OCI-LY3 (cell line): ENCODE results near the gene CAMK2A.

Experiments used
- EZH2phosphoT487 ChIP-seq: fragments of 200-600 bp; shearing (Covaris generic); IDR thresholded peaks from 2 replicates; pipeline ENCODE4 v1.6.1; 2018; ENCODE audit warnings: antibody characterized with exemption, mixed run types, low read depth
- TF ChIP-seq, protein P1 (sequence below): fragments of 200-600, 300-600 bp; sonication (generic); IDR thresholded peaks from 2 replicates; pipeline ENCODE4 v1.5.1; 2014; ENCODE audit warnings: antibody characterized with exemption, low read length, low read depth

DNA sequence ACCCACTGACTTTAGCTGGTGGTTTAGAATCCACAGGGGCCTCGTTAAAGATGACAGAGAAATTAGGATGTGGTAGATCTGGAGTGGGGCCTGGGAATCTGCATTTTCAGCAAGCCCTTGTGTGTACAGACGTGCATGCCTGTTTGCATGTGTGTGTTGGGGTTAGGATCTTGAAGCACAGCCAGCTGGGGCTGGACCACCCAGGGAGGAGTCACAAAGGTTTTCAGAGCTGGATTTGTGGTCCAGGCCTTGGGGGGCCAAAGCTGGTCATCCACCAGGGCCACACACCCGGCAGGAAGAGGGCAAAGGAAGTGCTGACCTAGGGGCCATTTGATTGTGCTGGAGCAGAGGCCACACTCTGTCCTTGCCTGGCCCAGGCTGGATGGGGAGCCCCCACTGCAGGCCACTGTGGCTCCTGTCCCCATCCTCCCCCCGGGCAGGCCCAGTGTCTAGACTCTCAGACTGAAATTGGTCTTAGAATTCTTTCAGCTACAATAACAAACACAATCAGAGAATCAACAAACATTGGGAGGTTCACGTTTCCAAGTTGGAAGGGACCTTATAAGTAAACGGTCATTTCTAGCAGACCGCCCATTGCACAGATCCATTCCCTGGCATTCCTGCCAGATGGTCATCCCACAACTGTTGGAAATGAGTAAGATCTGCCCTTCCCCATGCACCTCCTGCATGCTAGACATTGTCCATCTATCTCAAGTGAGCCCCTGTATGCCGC lies 112.7 kb downstream of the CAMK2A start:
- TF ChIP-seq, protein P1, sequence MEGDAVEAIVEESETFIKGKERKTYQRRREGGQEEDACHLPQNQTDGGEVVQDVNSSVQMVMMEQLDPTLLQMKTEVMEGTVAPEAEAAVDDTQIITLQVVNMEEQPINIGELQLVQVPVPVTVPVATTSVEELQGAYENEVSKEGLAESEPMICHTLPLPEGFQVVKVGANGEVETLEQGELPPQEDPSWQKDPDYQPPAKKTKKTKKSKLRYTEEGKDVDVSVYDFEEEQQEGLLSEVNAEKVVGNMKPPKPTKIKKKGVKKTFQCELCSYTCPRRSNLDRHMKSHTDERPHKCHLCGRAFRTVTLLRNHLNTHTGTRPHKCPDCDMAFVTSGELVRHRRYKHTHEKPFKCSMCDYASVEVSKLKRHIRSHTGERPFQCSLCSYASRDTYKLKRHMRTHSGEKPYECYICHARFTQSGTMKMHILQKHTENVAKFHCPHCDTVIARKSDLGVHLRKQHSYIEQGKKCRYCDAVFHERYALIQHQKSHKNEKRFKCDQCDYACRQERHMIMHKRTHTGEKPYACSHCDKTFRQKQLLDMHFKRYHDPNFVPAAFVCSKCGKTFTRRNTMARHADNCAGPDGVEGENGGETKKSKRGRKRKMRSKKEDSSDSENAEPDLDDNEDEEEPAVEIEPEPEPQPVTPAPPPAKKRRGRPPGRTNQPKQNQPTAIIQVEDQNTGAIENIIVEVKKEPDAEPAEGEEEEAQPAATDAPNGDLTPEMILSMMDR, result no peak
- TF ChIP-seq EZH2phosphoT487, result no peak
